ENCODE measurements around the gene B3GALT6.
"Not testable (repeated sequence)": the region's sequence is repeated elsewhere in the genome, so short reads cannot be mapped to it uniquely, and the experiment has no call there.

The B3GALT6 gene

DNA sequence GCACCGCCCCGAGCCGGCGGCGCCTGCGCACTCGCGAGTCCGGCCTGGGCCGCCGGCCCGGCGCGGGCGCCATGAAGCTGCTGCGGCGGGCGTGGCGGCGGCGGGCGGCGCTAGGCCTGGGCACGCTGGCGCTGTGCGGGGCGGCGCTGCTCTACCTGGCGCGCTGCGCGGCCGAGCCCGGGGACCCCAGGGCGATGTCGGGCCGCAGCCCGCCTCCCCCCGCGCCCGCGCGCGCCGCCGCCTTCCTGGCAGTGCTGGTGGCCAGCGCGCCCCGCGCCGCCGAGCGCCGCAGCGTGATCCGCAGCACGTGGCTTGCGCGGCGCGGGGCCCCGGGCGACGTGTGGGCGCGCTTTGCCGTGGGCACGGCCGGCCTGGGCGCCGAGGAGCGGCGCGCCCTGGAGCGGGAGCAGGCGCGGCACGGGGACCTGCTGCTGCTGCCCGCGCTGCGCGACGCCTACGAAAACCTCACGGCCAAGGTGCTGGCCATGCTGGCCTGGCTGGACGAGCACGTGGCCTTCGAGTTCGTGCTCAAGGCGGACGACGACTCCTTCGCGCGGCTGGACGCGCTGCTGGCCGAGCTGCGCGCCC lies at the start of gene B3GALT6:
Gene B3GALT6 (plus strand): TSS at position 30 of the 588 bp plus-strand sequence. CDS start 42 bp downstream, at position 72.
- no peak for DNase-seq (ENCODE audit: low read depth)

DNA sequence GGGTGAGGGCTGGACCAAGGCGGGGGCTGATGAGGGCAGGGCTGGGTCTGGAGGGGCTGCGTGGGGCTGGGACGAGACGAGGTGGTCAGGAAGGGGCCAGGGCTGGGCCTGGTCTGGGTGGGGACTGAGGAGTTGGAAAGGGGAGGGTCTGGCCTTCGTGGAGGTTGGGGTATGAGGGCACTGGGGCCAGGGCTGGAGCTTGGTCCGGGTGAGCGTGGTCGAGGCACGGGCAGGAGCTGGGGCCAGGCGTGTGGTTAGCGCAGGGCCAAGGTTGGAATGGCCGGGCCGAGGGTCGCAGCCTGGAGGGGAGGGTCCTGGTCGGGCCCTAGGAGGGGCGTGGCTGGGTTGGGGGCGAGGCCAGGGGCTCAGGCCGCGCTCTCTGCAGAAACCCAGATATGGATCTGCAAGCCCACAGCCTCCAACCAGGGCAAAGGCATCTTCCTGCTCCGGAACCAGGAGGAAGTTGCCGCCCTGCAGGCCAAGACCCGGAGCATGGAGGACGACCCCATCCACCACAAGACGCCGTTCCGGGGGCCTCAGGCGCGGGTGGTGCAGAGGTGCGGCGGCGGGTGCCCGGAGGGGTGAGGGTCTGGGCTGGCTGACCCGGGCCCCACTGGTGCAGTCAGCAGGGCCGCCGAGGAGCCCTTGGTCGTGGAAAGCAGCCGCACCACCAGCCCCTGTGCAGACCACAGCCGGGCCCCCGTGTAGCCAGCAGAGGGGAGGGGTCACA lies 49.4 kb upstream of the B3GALT6 start:
- no peak for DNase-seq (ENCODE audit: low read depth)

DNA sequence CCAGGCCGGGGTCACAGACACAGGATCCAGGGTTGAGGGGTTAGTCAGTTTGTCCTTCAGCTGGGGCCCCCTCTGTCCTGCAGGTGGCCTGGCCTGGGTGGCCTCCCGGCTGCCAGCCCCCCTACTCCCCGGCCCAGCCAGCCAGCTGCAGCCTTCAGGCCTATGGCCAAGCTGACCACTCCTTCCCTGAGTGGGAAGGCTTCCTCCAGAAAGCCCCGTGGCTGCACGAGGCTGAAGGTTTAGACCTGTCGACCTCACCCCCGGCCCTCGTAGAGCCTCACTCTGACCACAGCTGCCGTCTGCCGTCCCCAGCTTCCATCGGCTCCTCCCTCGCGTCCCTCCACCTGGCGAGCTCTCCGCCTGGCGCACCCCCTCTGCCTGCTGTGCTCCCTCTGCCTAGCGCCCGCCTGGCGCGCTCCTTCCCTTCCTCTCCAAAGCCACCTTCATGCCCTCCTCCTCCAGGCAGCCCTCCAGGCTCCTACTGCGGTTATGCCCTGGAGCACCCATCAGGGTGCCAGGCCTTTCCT lies 48.8 kb upstream of the B3GALT6 start:
- no peak for DNase-seq (ENCODE audit: low read depth)

DNA sequence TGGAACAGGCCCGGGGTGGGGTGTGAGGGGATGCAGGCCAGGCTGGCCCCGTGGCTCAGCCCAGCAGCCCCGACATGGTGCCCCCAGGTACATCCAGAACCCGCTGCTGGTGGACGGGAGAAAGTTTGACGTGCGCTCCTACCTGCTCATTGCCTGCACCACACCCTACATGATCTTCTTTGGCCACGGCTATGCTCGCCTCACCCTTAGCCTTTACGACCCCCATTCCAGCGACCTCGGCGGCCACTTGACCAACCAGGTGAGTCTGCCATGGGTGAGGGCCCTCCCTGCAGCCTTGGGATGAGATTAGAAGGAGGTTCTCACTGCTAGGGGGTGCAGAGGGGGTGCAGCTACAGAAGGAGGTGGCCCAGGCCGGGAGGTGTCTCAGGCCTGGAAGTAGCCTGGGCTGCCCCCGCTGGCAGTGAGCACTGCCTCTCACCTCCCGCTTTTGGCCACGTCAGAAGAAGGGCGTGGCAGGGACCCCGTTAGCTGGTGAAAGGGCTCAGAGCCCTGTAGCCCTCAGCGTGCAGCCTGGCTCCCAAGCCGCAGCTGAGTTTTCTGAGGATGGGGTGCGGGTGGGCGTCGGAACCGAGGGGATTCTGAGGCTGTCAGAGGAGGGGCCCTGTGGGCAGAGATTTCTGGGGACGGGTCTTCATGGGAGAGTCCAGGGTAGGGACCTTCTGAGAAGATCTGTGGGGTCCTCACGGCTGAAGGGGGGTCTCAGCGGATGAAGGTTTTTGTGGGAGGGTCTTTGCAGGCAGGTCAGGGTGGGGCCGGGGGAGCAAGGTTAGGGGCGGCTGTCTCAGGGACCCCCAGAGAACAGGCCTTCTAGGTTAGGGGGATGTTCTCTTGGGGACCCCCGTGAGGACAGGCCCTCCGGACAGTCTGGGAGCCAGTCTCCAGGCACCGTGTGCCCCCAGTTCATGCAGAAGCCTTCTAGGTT lies 47.9 kb upstream of the B3GALT6 start:
- no peak for DNase-seq (ENCODE audit: low read depth)

DNA sequence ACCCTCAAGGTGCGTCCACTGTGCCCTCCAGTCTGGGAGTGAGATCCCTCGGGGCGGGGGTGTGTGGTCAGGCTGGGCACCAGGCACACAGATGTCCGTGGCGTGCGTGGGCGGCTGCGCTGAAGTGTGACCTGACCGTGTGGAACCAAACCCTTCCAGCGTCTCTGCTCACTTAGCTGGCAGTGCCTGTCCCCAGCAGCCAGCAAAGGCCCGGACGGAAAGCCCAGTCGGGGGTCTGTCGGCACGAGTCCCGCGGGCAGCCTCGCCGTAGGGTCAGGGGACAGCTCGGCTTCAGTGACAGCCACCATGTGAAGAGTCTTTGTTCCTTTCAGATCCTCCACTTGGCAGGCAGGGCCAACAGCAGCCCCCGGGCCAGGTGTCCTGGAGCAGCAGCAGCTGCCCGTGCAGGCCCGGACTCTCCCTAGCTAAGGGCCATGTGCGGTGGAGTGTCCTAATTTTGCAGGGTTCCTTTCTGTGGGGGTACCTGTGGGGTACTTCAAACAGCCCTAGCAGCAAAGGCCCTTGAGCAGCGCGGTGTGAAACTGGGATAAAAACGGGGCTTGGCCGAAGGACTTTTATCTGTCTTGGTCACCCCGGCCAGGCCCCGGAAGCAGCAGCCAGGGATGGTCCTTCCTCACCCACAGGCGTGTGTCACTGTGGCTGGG lies 46.8 kb upstream of the B3GALT6 start:
- no peak for DNase-seq (ENCODE audit: low read depth)

DNA sequence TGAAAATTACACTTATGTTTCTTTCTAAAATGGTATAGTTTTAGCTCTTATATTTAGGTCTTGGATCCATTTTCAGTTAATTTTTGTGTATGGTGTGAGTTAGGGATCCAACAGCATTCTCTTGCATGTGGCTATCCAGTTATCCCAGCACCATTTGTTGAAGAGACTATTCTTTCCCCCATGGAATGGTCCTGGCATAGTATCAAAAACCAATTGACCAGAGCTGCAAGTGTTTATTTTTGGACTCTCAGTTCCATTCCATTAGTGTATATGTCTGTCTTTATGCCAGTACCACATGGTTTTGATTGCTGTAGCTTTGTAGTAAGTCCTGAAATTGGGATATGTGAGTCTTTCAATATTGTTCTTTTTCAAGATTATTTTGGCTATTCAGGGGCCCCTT lies 44.1 kb upstream of the B3GALT6 start:
- no peak for DNase-seq (ENCODE audit: low read depth)

DNA sequence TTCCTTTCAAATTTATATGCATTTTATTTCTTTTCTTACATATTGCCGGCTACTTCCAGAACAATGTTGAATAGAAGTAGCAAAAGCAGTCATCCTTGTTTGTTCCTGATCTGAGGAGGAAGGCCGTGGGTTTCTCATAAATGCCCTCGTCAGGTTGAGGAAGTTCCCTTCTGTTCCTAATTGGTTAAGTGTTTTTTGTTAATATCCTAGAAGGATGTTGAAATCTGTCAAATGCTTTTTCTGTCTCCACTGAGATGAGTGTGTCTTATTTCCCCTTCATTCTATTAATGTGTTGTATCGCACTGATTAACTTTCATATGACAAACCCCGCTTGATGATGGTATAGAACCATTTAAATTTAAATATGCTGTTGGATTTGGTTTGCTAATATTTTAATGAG lies 42.9 kb upstream of the B3GALT6 start:
- no peak for DNase-seq (ENCODE audit: low read depth)

DNA sequence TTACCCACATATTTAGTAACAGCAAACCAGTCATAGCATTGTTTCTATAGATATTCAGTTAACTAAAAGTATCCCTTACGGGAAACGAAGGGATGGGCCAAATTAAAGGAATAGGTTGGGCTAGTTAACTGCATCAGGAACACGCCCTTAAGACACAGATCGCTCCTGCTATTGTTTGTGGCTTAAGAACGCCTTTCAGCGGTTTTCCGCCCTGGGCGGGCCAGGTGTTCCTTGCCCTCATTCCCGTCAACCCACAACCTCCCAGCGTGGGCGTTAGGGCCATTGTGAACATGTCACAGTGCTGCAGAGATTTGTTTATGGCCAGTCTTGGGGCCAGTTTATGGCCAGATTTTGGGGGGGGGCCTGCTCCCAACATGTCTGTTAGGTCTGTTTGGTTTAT lies 40.3 kb upstream of the B3GALT6 start:
- DNase-seq (ENCODE audit: low read depth) = no peak

DNA sequence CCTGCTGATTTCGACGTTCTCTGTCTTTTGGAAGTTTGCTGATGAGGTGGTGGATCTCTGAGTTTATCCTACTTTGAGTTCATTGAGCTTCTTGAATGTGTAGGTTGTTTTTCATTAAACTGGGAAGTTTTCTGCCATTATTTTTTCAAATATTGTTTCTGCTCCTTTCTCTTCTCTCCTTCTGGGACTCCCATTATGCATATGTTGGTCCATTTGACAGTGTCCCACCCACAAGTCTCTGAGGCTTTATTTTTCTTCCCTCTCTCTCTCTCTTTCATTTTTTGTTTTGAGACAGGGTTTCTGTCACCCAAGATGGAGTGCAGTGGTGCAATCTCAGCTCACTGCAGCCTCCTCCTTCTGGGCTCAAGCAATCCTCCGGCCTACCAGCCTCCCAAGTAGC lies 37.3 kb upstream of the B3GALT6 start:
- no peak for DNase-seq (ENCODE audit: low read depth)

DNA sequence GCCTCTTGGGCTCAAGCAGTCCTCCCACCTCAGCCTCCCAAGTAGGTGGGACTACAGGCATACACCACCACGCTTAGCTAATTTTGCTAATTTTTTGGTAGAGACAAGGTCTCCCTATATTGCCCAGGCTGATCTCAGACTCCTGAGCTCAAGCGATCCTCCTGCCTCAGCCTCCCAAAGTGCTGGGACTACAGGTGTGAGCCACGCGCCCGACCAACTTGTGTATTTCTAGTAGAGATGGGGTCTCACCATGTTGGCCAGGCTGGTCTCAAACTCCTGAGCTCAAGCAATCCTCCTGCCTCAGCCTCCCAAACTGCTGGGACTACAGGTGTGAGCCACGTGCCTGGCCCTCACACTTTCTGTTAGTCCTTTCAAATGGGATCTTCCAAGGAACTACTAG lies 36.3 kb upstream of the B3GALT6 start:
- DNase-seq (ENCODE audit: low read depth) = not testable (repeated sequence)

DNA sequence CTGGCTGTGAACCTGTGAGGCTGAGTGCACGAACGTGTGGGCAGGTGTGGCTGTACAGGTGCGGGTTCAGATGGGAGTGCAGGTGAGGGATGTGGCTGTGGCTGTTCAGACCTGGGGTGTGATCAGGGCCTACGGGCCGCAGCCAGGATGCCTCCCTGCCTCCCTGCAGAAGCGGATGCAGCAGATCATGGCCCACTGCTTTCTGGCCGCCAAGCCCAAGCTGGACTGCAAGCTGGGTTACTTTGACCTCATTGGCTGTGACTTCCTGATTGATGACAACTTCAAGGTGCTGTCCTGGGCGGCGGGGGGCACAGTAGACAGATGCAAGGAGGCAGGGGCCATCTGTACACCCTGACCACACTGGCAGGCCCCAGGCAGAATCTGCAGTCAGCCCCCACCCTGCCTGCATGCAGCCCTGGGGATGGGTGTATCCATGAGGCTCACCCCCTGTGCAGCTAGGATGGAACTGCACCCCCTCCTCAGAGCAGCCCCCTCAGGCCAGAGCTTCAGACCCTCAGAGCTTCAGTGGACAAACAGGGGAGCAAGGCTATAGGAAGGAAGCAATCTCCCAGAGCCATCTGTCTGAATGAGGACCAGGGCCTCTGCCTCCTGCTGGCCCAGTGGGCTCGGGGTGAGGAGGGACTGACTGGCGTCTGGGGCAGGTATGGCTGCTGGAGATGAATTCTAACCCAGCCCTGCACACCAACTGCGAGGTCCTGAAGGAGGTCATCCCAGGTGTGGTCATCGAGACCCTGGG lies 35.4 kb upstream of the B3GALT6 start:
- no peak for DNase-seq (ENCODE audit: low read depth)

DNA sequence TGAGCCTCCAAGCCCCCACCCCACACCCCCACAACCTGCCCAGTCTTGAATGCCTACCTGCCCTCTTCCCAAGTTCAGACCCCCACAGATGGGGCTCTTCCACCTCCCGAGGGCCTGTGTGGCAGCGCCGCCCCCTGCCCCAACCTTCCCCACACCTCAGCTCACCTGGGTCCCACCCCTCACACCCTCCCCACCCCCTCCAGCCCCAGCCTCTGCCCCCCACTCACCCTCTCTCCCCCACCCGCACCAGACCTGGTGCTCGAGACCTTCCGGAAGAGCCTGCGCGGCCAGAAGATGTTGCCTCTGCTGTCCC lies 34.9 kb upstream of the B3GALT6 start:
- no peak for DNase-seq (ENCODE audit: low read depth)

DNA sequence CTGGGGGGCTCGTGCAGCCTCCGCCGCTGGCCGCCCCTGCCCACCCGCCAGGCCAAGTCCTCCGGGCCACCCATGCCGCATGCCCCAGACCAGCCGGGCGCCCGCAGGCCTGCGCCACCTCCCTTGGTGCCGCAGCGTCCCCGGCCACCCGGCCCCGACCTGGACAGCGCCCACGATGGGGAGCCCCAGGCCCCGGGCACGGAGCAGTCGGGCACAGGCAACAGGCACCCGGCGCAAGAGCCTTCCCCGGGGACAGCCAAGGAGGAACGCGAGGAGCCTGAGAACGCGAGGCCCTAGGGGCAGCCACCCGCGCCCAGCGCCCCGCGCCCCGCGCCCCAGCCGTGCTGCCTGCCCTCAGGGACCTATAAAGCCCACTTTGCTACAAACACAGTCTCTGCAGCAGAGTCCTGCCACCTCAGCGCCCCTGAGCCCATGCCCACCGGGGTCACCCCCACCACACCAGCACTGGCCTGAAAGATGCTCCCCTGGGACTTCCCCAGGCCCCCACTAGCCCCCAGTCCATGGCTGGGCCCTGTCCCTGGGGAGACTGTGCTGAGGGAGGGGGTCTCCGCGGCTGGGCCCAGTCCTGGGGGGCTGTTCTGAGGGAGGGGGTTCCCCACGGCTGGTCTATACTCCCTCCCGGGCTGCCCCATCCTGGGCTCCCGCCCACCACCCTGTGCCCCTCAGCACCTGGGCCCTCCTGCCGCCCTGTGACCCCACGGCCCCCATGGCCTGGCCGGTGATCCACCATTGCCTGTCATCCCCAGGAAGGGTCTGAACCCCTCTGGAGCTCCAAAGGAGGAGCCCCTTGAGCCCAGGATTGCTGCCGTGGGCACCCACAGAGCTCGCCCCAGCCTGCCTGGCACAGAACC lies 34.2 kb upstream of the B3GALT6 start:
- no peak for DNase-seq (ENCODE audit: low read depth)

DNA sequence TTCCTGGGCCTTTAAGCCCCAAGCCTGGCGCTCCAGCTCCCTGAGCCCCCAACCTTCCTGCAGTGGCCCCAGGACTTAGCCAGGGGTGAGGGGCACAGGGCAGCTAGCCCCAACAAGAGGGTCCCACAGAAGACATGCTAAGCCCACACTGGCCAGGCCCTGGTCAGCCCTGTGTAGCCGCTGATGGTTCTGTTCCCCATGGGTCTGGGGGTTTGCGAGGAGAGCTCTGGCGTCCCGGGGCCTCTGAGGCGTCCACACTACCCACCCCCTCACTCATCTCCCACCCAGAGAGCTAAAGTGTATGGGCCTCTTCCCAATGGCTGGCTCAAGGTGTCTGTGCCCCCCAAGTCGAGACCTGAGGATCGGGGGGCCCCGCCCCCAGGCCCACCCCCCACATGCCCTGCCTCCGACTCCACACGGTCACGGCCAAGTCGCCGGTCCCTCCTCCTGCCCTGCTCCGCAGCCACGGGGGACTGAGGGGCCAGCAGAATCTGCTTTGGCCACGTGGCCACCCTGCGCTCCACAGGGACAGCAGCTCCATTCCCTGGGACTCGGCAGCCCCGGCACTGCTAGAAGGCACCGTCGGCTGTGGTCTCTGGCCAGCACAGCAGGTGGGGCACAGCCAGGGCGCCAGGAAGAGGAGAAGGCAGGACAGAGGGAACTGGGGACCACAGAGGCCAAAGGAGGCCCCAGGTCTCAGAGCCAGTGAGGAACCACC lies 33.5 kb upstream of the B3GALT6 start:
- DNase-seq (ENCODE audit: low read depth) = no peak

DNA sequence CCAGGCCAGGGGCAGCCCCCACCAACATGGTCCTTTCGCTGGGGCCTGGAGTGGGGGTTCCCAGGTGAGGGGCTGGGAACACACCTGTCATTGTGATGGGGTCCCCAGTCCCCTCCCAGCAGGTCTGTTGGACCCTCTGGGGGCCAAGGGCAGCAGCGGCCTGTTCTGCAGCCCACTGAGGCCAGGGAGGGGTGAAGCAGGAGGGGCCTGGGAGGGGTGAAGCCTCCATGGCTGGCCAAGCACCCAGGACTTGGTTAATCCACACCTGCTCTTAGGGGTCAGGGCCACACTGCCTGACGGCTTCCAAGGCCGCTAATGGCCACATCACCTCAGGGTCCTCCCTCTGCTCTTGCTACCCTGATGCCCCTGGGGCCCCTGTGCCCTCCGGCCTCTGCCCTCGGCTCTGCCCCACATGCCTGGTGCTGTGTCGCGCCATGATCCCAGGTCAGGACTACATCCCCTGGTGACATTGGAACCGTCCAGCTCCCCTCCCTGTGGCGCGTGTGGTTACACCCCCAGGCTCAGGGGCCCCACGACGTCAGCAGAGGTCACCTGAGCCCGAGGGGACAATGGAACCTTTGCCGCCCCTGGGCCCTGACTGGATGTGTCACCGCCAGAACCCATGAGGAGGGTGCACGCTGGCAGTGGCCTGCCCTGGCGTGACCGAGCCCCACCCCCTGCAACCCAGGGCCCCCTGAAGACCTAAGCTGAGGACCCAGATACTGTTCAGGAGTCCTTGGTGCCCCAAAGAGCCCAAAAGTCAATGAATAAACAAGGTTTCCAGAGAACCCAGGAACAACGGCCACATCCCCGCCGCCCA lies 32.7 kb upstream of the B3GALT6 start:
- DNase-seq (ENCODE audit: low read depth) = no peak

DNA sequence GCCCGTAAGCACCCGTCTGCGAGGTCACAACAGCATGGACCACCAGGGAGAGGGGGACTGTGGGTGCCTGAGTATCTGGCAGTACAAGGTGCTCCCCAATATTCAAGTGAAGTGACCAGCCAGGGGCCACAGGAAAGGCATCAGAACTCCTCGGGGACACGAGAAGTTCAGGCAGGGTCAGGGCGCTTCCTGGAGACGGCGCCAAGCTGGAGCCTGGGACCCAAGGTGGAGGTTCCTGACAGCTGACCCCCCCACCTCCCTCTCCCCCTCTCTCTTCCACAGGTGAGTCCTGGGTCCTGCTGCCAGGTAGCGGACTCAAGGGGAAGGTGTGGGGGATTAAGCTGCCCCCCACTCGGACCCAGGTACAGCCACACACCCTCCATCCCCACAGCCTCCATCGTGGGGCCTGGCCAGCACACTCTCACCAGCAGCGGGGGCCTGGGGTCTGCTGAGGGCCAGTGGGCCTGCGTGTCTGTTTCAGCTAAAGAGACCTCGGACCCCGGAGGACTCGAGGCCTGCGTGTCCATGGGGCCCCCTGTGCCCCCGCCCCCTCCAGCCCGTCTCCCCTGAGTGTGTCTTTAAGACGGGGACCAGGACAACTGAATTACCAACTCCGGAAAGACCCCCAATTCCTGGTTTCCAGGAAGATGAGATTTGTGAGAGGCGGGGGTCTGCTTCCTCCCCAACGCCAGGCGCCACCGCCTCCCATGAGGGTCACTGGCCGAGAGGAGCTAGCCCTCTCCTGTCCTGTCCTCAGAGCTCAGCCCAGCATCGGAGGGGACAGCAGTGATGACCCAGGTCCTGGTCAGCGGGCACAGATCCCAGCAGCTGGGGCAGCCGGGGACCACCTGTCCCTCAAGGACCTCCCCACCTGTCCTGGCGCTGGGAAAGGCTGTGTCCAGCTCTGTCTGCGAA lies 31.8 kb upstream of the B3GALT6 start:
- no peak for DNase-seq (ENCODE audit: low read depth)

DNA sequence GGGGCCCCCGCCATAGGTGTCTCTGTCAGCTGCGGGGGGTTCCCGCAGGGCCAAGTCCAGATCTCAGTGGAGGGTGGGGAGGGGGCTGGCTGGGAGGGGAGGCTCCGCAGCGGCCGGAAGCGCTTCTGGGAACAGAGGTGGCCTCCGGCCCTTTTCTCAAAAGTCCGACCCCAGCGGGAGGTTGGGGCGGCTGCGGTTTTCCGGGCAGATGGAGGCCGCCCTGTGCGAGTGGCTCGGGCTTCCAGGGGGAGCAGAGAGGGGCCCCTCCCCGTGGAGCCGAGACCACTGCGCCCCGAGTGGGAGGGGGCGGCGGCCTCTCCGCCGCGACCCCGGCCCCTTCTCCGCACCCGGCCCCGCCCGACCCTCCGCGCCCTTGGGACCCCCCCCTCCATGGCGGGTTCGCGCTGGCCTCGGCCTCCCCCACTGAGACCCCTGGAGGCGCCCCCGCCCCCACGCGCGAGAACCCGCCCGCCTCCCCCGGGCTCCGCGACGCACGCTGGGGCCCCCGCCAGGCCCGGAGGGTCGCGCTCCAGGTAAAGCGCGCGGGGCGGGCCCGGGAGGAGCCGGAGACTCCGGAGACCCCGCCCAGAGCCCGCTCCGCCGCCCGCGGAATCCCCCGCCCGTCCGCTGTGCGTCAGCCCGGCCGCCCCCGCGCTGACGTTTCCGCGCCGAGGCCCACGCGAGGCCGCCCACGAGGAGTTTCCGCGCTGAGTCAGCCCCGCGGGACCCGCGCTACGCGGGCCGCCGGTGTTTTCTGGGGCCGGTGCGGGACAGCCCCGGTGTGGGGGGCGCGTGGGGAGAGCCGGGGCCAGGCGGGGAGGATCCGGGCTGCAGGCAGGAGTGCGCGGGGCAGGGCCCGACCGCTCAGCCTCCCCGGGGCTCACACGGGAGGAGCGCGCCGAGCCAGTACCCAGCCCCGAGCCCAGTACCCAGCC lies 30.9 kb upstream of the B3GALT6 start:
- peak; percentile 79 for DNase-seq (ENCODE audit: low read depth)
